SK-N-SH treated with all-trans-retinoic acid at 6 μM for 48 hours (cell line): ENCODE data around the gene GIPC3.

Experiments
- ATAC-seq: fragments of 200-7000 bp; cut with Tn5 transposase; 3 replicates; pipeline ENCODE4 v1.9.1; 2020; ENCODE audit warnings: mild to moderate bottlenecking, moderate library complexity
- ARNTL ChIP-seq: fragments of 450-650 bp; formaldehyde crosslinking; IDR thresholded peaks from 2 replicates; pipeline ENCODE4 v1.5.0; 2020; ENCODE audit warnings: low read depth, mild to moderate bottlenecking, moderate library complexity, borderline replicate concordance
- CREB5 ChIP-seq: fragments of 250-450 bp; sonication (Bioruptor Pico); IDR thresholded peaks from 2 replicates; pipeline ENCODE4 v1.5.1; 2020; ENCODE audit warnings: low read depth, mild to moderate bottlenecking, moderate library complexity
- CSDC2 ChIP-seq: fragments of 250-450 bp; sonication (Bioruptor Pico); IDR thresholded peaks from 2 replicates; pipeline ENCODE4 v1.5.0; 2020; ENCODE audit warnings: mild to moderate bottlenecking, moderate library complexity
- ESRRG ChIP-seq: fragments of 250-450 bp; sonication (Bioruptor Pico); IDR thresholded peaks from 2 replicates; pipeline ENCODE4 v1.6.1; 2021; ENCODE audit warnings: mild to moderate bottlenecking
- ISL1 ChIP-seq: fragments of 250-450 bp; sonication (Bioruptor Pico); IDR thresholded peaks from 2 replicates; pipeline ENCODE4 v2.1.2; 2022; ENCODE audit warnings: mild to moderate bottlenecking, moderate library complexity
- POU6F1 ChIP-seq: fragments of 250-450 bp; sonication (Bioruptor Pico); IDR thresholded peaks from 2 replicates; pipeline ENCODE4 v1.8.0; 2021; ENCODE audit warnings: low read depth, mild to moderate bottlenecking, moderate library complexity, borderline replicate concordance
- PPARA ChIP-seq: fragments of 250-450 bp; sonication (Bioruptor Pico); IDR thresholded peaks from 2 replicates; pipeline ENCODE4 v1.5.0; 2020; ENCODE audit warnings: mild to moderate bottlenecking, borderline replicate concordance
- RARB ChIP-seq: fragments of 250-450 bp; sonication (Bioruptor Pico); IDR thresholded peaks from 2 replicates; pipeline ENCODE4 v1.8.0; 2021; ENCODE audit warnings: mild to moderate bottlenecking, moderate library complexity
- SNAI2 ChIP-seq: fragments of 250-450 bp; sonication (Bioruptor Pico); IDR thresholded peaks from 2 replicates; pipeline ENCODE4 v1.5.0; 2020; ENCODE audit warnings: mild to moderate bottlenecking, moderate library complexity
- TCF4 ChIP-seq: fragments of 250-450 bp; sonication (Bioruptor Pico); IDR thresholded peaks from 2 replicates; pipeline ENCODE4 v1.8.0; 2021; ENCODE audit warnings: mild to moderate bottlenecking, moderate library complexity, borderline replicate concordance
- TOX ChIP-seq: fragments of 250-450 bp; sonication (Bioruptor Pico); IDR thresholded peaks from 2 replicates; pipeline ENCODE4 v1.8.0; 2021; ENCODE audit warnings: mild to moderate bottlenecking, moderate library complexity, borderline replicate concordance
- TSHZ2 ChIP-seq: fragments of 250-450 bp; sonication (Bioruptor Pico); IDR thresholded peaks from 2 replicates; pipeline ENCODE4 v1.5.0; 2020; ENCODE audit warnings: mild to moderate bottlenecking, moderate library complexity
- ZFP3 ChIP-seq: fragments of 250-450 bp; sonication (Bioruptor Pico); IDR thresholded peaks from 2 replicates; pipeline ENCODE4 v1.5.0; 2020; ENCODE audit warnings: mild to moderate bottlenecking, moderate library complexity
- ZNF70 ChIP-seq: fragments of 450-650 bp; formaldehyde crosslinking; IDR thresholded peaks from 2 replicates; pipeline ENCODE4 v1.5.0; 2020; ENCODE audit warnings: mild to moderate bottlenecking, moderate library complexity
- ZNF8 ChIP-seq: fragments of 450-650 bp; formaldehyde crosslinking; IDR thresholded peaks from 2 replicates; pipeline ENCODE4 v1.5.0; 2020; ENCODE audit warnings: mild to moderate bottlenecking, moderate library complexity
- TF ChIP-seq, protein P1 (sequence below): fragments of 250-450 bp; sonication (Bioruptor Pico); IDR thresholded peaks from 2 replicates; pipeline ENCODE4 v1.8.0; 2020; ENCODE audit warnings: mild to moderate bottlenecking, moderate library complexity, borderline replicate concordance
- TF ChIP-seq, protein P2 (sequence below): fragments of 250-450 bp; sonication (Bioruptor Pico); IDR thresholded peaks from 2 replicates; pipeline ENCODE4 v1.5.1; 2021; ENCODE audit warnings: mild to moderate bottlenecking, moderate library complexity

Gene GIPC3

GRCh38 chr19:3611841-3612240, 26.6 kb downstream of the GIPC3 start:
- ATAC-seq, result no peak

GRCh38 chr19:3612330-3612729, 27.1 kb downstream of the GIPC3 start:
- no peak for TF ChIP-seq PPARA (CRISPR knock-in tag)
- TF ChIP-seq, all 23 proteins: peak for 0
- ATAC-seq, result no peak

More at GRCh38 chr19:3611841-3612240, 26.6 kb downstream of the GIPC3 start:
- TF ChIP-seq ZNF8 (CRISPR knock-in tag) (no peak), ARNTL (no peak), POU6F1 (no peak), ISL1 (CRISPR knock-in tag) (no peak), CREB5 (no peak), TOX (CRISPR knock-in tag) (no peak), TSHZ2 (CRISPR knock-in tag) (no peak), ZFP3 (CRISPR knock-in tag) (no peak), CSDC2 (no peak), SNAI2 (CRISPR knock-in tag) (no peak), RARB (CRISPR knock-in tag) (no peak)
- TF ChIP-seq, protein P1, sequence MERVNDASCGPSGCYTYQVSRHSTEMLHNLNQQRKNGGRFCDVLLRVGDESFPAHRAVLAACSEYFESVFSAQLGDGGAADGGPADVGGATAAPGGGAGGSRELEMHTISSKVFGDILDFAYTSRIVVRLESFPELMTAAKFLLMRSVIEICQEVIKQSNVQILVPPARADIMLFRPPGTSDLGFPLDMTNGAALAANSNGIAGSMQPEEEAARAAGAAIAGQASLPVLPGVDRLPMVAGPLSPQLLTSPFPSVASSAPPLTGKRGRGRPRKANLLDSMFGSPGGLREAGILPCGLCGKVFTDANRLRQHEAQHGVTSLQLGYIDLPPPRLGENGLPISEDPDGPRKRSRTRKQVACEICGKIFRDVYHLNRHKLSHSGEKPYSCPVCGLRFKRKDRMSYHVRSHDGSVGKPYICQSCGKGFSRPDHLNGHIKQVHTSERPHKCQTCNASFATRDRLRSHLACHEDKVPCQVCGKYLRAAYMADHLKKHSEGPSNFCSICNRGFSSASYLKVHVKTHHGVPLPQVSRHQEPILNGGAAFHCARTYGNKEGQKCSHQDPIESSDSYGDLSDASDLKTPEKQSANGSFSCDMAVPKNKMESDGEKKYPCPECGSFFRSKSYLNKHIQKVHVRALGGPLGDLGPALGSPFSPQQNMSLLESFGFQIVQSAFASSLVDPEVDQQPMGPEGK (CRISPR knock-in tag), result no peak

- no peak for ATAC-seq
- no peak for TF ChIP-seq POU6F1
- no peak for TF ChIP-seq ZNF70 (CRISPR knock-in tag)
- TF ChIP-seq CSDC2, result no peak
These were observed 27.8 kb downstream of the GIPC3 start for GRCh38 chr19:3612901-3613741.

- ATAC-seq, result no peak
- TF ChIP-seq TCF4 (CRISPR knock-in tag) (no peak), POU6F1 (no peak), CREB5 (no peak), ZNF70 (CRISPR knock-in tag) (no peak), ESRRG (CRISPR knock-in tag) (no peak), ZNF8 (CRISPR knock-in tag) (no peak)
- TF ChIP-seq, protein P1 (CRISPR knock-in tag), result no peak
- TF ChIP-seq, protein P2, sequence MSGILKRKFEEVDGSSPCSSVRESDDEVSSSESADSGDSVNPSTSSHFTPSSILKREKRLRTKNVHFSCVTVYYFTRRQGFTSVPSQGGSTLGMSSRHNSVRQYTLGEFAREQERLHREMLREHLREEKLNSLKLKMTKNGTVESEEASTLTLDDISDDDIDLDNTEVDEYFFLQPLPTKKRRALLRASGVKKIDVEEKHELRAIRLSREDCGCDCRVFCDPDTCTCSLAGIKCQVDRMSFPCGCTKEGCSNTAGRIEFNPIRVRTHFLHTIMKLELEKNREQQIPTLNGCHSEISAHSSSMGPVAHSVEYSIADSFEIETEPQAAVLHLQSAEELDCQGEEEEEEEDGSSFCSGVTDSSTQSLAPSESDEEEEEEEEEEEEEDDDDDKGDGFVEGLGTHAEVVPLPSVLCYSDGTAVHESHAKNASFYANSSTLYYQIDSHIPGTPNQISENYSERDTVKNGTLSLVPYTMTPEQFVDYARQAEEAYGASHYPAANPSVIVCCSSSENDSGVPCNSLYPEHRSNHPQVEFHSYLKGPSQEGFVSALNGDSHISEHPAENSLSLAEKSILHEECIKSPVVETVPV (CRISPR knock-in tag), result no peak
These were observed 28.8 kb downstream of the GIPC3 start for GRCh38 chr19:3613818-3614661.
